ENCODE measurements around the gene ID2.

Gene ID2

GRCh38 chr2:8704906-8705305 is 23.1 kb downstream of the ID2 start:
- H3K27ac ChIP-seq: no peak overlapping the region

DNA sequence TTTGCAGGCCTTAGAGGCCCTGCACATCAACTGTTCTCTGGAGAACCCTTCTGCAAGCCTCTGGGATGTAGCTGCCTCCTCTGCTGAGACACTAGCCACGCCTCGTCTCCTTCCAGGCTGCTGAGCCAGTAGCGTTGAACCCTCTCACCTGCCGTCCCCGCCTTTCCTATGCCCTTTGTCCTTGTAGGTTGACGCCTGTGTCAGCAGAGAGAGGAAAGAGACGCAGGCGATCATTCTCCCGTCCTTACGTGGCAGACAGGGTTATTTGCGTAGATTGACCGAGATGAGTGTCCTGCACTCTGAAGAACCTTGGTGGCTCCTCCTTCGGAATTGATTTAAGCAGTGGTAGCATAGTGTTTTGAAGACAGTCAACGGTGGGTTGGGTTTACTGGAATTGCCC is 27.8 kb downstream of the ID2 start:
- TF ChIP-seq ZFX (IDR thresholded peaks at IDR 0.05; ENCODE audit: borderline replicate concordance): no peak
- TF ChIP-seq CTCF (IDR thresholded peaks at IDR 0.05): no peak
- no peak overlapping the region for H3K27ac ChIP-seq

More at GRCh38 chr2:8704906-8705305, 23.1 kb downstream of the ID2 start:
- no peak for TF ChIP-seq ZFX (IDR thresholded peaks at IDR 0.05; ENCODE audit: borderline replicate concordance)
- no peak for TF ChIP-seq CTCF (IDR thresholded peaks at IDR 0.05)

GRCh38 chr2:8710951-8711350 is 29.1 kb downstream of the ID2 start:
- H3K27ac ChIP-seq: no peak overlapping the region
- TF ChIP-seq ZFX (IDR thresholded peaks at IDR 0.05; ENCODE audit: borderline replicate concordance) (no peak), CTCF (IDR thresholded peaks at IDR 0.05) (no peak)

DNA sequence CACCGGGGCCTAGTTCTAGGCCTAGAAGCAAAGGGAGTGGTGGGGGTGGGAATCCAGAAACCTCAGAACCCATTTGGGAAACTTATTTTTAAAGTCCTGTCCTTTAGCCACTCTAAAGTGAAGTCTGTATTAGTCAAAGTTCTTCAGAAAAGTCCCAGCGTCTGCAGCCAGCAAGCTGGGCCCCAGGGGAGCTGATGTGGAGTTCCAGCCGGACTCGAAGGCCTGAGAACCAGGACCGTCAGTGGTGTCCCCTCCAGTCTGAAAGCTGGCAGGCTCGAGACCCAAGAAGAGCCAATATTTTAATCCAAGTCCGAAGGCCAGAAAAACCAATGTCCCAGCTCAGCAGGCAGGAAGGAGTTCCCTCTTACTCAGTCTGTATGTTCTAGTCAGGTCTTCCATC is 32.4 kb downstream of the ID2 start:
- H3K27ac ChIP-seq: no peak overlapping the region
- TF ChIP-seq CTCF (IDR thresholded peaks at IDR 0.05) (no peak), ZFX (IDR thresholded peaks at IDR 0.05; ENCODE audit: borderline replicate concordance) (no peak)

GRCh38 chr2:8714971-8715370 is 33.1 kb downstream of the ID2 start:
- TF ChIP-seq ZFX (IDR thresholded peaks at IDR 0.05; ENCODE audit: borderline replicate concordance) (no peak), CTCF (IDR thresholded peaks at IDR 0.05) (no peak)
- H3K27ac ChIP-seq: no peak overlapping the region

- H3K27ac ChIP-seq: no peak overlapping the region
- TF ChIP-seq CTCF (IDR thresholded peaks at IDR 0.05) (no peak), ZFX (IDR thresholded peaks at IDR 0.05; ENCODE audit: borderline replicate concordance) (no peak)
Observed at GRCh38 chr2:8719528-8719927, 37.7 kb downstream of the ID2 start.

DNA sequence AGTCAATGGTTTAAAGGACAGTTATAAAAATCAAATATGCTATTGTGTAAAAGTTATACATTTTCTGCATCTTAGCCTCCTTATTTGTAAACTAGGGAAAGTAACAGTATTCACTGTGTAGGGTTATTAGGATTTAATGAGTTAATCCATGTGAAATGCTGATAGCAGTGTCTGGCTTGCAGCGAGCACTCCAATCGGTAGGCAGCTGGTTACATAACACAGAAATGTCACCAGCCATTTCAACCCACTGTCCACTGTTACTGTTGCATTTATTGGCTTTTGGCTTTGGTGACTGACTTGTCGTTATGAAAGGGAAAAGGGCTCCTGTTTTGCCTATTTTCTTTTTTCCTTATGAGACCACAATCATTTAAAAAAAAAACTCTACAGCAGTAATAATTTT is 38.9 kb downstream of the ID2 start:
- no peak overlapping the region for H3K27ac ChIP-seq
- no peak for TF ChIP-seq CTCF (IDR thresholded peaks at IDR 0.05)
- TF ChIP-seq ZFX (IDR thresholded peaks at IDR 0.05; ENCODE audit: borderline replicate concordance): no peak

Measured in 22Rv1 (cell line).